Sciatic nerve (tissue), 2 donors: ENCODE data around the gene KANK4. TPM values are rescaled to one million over a fixed set of nuclear protein-coding genes. Genes with fewer than 3 reads are reported as not detected.

Source experiments
- ATAC-seq: fragments of 200-7000 bp; cut with Tn5 transposase; one replicate; pipeline ENCODE4 v1.9.1; 2020; ENCODE audit warnings: mild to moderate bottlenecking, moderate library complexity
- DNase-seq: peaks from one replicate; pipeline ENCODE4 v3.0.0-alpha.2; 2020; ENCODE audit warnings: low spot score
- intact Hi-C: fragments of 100-400 bp; cut with DNase I; formaldehyde crosslinking; loops from one replicate; pipeline ENCODE4 v1.14.2; 2022
- total RNA-seq: library from RNA; stranded (reverse); fragmentation: NEBNext Ultra II Directional; extraction: Animal tissue kit (Norgen Biotek cat#: 25700); gene quantifications from one replicate; pipeline ENCODE4 v1.2.1, GENCODE V29; 2021
- donor health status: DM: no; HTN: no; CAD: no.
- donor health status: DM: no; HTN: no; CAD: no.

The KANK4 gene
- total RNA-seq, 1 donor from 2014 or later, result 69.9 TPM

DNA sequence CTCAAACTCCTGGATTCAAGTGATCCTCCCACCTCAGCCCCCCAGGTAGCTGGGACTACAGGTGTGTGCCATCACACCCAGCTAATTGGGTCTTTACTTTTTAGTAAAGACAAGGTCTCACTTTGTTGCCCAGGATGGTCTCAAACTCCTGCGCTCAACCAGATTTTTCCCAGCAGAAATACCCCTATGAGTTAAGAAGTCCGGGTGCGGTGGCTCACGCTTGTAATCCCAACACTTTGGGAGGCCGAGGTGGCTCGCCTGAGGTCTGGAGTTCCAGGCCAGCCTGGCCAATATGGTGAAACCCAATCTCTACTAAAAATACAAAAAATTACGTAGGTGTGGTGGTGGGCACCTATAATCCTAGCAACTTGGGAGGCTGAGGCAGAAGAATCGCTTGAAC lies 131.1 kb downstream of the KANK4 start:
- intact Hi-C loops, result no loop called here
- DNase-seq (no peak), ATAC-seq (no peak)

GRCh38 chr1:62187548-62187947 lies 131.7 kb downstream of the KANK4 start:
- intact Hi-C loops, result no loop called here
- no peak for DNase-seq
- no peak for ATAC-seq

Other genes with a start within 250 kb of the KANK4 start
- gene L1TD1, start 124.6 kb downstream of the KANK4 start, total RNA-seq, result 7.2 TPM
- 34.0 TPM for gene USP1, start 117.6 kb upstream of the KANK4 start, total RNA-seq